GM12873 (cell line): ENCODE results near the gene CCDC85B.

Source experiments
- TF ChIP-seq, protein P1 (sequence below): IDR thresholded peaks from 2 replicates; pipeline ENCODE4 v1.5.1; 2012; ENCODE audit warnings: low read depth, mild to moderate bottlenecking, moderate library complexity, low read length, control low read depth; ENCODE audit not compliant: insufficient read depth; ENCODE audit errors: missing control alignments

CCDC85B gene

DNA sequence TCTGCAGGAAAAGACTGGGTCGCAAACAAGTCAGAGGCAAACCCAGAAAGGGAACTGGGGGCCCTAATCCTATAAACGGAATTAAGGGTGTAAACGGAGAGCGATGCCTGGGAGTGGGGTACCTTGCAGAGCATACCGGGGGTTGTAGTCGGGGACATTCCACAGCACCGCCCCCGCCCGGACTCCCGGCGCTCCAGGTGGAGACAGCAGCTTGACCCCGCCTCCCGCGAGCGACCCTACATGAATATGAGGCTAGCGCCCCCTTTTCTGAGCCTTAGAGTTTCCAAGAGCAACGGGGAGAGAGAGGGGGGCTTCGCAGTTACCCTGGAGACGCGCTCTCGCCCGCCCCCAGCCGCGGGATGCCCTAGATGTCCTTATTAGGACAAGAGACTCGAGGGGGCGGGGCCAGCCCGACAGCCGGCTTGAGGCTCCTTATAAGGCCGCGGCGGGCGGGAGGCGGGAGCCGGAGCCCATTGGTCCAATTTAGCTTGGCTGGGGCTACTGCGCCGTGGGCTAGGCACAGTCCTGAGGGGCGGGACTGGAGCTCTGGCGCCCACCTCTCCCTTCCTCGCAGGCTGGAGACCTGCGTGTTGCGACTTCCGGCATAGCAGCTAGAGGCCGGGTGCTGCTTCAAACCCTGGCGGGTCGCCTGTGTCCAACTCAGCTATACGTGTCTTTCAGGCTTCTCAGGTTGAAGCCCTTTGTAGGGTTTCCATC is 31.2 kb upstream of the CCDC85B start:
- TF ChIP-seq, protein P1, sequence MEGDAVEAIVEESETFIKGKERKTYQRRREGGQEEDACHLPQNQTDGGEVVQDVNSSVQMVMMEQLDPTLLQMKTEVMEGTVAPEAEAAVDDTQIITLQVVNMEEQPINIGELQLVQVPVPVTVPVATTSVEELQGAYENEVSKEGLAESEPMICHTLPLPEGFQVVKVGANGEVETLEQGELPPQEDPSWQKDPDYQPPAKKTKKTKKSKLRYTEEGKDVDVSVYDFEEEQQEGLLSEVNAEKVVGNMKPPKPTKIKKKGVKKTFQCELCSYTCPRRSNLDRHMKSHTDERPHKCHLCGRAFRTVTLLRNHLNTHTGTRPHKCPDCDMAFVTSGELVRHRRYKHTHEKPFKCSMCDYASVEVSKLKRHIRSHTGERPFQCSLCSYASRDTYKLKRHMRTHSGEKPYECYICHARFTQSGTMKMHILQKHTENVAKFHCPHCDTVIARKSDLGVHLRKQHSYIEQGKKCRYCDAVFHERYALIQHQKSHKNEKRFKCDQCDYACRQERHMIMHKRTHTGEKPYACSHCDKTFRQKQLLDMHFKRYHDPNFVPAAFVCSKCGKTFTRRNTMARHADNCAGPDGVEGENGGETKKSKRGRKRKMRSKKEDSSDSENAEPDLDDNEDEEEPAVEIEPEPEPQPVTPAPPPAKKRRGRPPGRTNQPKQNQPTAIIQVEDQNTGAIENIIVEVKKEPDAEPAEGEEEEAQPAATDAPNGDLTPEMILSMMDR: no peak

- TF ChIP-seq, protein P1: no peak
These were observed 30.6 kb upstream of the CCDC85B start for GRCh38 chr11:65859812-65860277.

DNA sequence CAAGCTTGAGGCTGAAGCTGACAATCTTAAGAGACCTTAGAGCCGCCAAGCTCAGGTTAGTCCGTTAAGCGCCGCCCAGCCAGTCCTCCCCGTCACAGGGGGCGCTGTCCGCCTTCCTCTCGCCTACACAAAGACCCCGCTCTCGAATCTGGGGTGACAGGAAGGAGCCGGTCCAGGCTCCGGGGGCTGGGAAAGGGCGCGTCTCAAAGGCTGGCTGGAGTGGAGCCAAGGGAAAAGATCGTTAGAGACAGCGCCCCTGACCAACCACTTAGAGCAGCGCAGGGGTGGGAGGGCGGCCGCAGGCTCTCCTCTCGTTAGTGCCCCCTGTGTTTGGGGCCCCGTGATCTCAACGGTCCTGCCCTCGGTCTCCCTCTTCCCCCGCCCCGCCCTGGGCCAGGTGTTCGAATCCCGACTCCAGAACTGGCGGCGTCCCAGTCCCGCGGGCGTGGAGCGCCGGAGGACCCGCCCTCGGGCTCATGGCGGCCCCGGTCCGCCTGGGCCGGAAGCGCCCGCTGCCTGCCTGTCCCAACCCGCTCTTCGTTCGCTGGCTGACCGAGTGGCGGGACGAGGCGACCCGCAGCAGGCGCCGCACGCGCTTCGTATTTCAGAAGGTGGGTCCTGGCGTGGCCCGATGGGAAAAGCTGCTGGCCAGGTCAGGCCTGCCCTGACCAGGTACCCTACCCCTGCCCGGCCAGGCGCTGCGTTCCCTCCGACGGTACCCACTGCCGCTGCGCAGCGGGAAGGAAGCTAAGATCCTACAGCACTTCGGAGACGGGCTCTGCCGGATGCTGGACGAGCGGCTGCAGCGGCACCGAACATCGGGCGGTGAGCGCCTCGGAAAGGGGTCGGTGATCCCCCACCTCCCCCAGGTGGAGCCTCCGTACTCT is 30.0 kb upstream of the CCDC85B start, which contains the start of gene MUS81:
Gene MUS81 (plus strand): TSS at position 156 of the 887 bp plus-strand sequence. CDS start 321 bp downstream, at position 477.
- TF ChIP-seq, protein P1: peak; percentile 87

GRCh38 chr11:65861165-65861505 is 29.3 kb upstream of the CCDC85B start:
- TF ChIP-seq, protein P1: no peak

DNA sequence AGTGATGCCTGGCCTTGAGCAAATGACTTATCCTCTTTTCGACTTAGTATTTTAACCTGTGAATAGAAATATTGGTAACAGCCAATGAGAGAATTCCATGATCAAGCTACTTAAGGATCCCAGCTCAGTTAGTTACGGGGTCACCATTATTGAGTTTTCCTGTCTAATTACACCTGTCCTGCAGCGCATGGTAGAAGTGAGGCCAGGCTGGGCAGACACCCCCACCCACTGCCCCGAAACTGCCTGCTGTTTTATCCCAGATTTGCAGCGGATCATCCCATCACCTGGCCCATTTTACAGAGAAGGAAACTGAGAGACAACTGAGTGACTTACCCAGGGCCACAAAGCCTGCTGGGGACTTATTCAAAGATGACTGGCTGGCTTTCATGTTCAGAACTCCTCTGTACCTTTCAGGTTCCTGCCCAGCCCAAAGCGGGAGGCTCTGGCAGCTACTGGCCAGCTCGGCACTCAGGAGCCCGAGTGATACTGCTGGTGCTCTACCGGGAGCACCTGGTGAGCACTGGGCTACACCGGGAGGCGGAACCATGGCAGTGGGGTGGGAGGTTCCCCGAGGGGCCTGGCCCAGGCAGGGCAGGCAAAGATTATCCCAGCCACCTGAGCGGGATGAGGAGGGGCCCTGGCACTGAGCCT is 28.8 kb upstream of the CCDC85B start:
- TF ChIP-seq, protein P1: no peak

DNA sequence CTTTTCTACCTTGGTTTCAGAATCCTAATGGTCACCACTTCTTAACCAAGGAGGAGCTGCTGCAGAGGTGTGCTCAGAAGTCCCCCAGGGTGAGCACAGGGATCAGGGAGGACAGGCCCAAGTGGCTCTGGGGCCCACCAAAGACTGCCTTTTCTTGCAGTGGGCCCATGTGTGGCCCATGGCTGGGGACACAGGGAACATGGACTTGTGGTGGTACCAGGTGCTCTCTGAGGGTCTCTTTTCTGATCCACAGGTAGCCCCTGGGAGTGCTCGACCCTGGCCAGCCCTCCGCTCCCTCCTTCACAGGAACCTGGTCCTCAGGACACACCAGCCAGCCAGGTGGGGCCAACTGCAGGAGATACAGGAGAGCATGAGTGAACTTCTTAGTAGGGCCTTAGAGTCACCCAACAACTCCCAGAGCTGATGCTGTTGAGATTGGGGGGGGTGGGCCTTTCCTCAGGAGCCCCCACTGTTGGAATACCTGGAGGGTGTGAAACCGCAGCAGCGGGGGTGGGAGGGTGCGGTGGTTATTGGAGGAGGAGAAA is 28.2 kb upstream of the CCDC85B start:
- TF ChIP-seq, protein P1: no peak
